K562 (cell line): ENCODE data around the gene TRAF3IP1. TPM values are rescaled to one million over a fixed set of nuclear protein-coding genes. Genes with fewer than 3 reads are reported as not detected.

ENCODE experiments used
- CTCF ChIP-seq, 3 experiments: IDR thresholded peaks in 2 of 3; conservative IDR thresholded peaks in 1 of 3; 2 replicates each; pipeline ENCODE4 v1.5.1; 2011 to 2012; ENCODE audit warnings: low read length in 3 of 3, mild to moderate bottlenecking in 3 of 3, control low read depth in 2 of 3, improper control_type of control experiment in 1 of 3, inconsistent platforms in 1 of 3, low read depth in 1 of 3, mixed read lengths in 1 of 3, moderate library complexity in 1 of 3; ENCODE audit not compliant: insufficient read depth in 2 of 3
- MAZ ChIP-seq, 2 experiments: fragments of 450-650 bp in 1 of 2; sonication (generic) in 1 of 2; formaldehyde crosslinking; IDR thresholded peaks in 1 of 2; conservative IDR thresholded peaks in 1 of 2; 2 replicates each; pipeline versions ENCODE4 v1.4.0 to v1.5.0; 2020; ENCODE audit warnings: mild to moderate bottlenecking in 1 of 2, missing genetic modification reagents in 1 of 2
- RAD21 ChIP-seq, 2 experiments: fragments of 250-450 bp in 1 of 2; fragments of 450-650 bp in 1 of 2; sonication (Bioruptor Pico) in 1 of 2; formaldehyde crosslinking in 1 of 2; IDR thresholded peaks in 1 of 2; conservative IDR thresholded peaks in 1 of 2; 2 replicates each; pipeline versions ENCODE4 v1.4.0 to v1.8.0; 2020 to 2022; ENCODE audit warnings: mild to moderate bottlenecking in 2 of 2, moderate library complexity in 1 of 2
- REST ChIP-seq, 2 experiments: fragments of 450-650 bp; formaldehyde crosslinking in 1 of 2; IDR thresholded peaks; 2 replicates each; pipeline versions ENCODE4 v1.4.0 to v1.6.1; 2014 to 2020; ENCODE audit warnings: mild to moderate bottlenecking in 2 of 2, borderline replicate concordance in 1 of 2, low read depth in 1 of 2
- polyA plus RNA-seq, 8 experiments: library from polyadenylated mRNA; depleted of rRNA in 4 of 8; stranded (reverse) in 5 of 8; unstranded in 3 of 8; fragments of >200 nt; fragmentation: Nextera tagmentation in 2 of 8; fragmentation: Illumina TruSeq in 1 of 8; extraction: Ambion mirVana in 2 of 8; extraction: Trizol in 1 of 8; gene quantifications; 2 replicates each; pipeline versions ENCODE4 v1.2.1 to v1.2.3, GENCODE V29; 2011 to 2014; ENCODE audit warnings: inconsistent platforms in 1 of 8, missing spikeins in 1 of 8
- total RNA-seq, 7 experiments: library from RNA; depleted of rRNA in 6 of 7; stranded (reverse); fragments of >200 nt in 6 of 7; fragmentation: Illumina TruSeq in 2 of 7; extraction: Trizol in 2 of 7; gene quantifications; 2 replicates each; pipeline versions ENCODE4 v1.2.1 to v1.2.3, GENCODE V29; 2011 to 2021; ENCODE audit warnings: low replicate concordance in 1 of 7

TRAF3IP1 gene
- total and polyA plus RNA-seq, 9 of the 15 experiments (the other 6 are each of a cell fraction or from before 2014, with no cell fraction given) = 1.3 to 7.4 (median 3.4) TPM

- TF ChIP-seq MAZ (CRISPR knock-in tag; conservative IDR thresholded peaks at IDR 0.05 in 1 of 2, IDR thresholded peaks at IDR 0.05 in 1 of 2) (0 out of 4 replicates have a peak, but pooled peaks of 1 of the 2 experiments have one; percentile 27), CTCF (IDR thresholded peaks at IDR 0.05 in 2 of 3, conservative IDR thresholded peaks at IDR 0.05 in 1 of 3; ENCODE audit: insufficient read depth in 2 of 3, low read depth in 1 of 3, low read length in 3 of 3) (peak; percentile 84 to 94 (median 92)), REST (IDR thresholded peaks at IDR 0.05; ENCODE audit: borderline replicate concordance) (peak; percentile 91), REST (CRISPR knock-in tag; IDR thresholded peaks at IDR 0.05; ENCODE audit: low read depth) (no peak), RAD21 (CRISPR knock-in tag; conservative IDR thresholded peaks at IDR 0.05 in 1 of 2, IDR thresholded peaks at IDR 0.05 in 1 of 2) (peak; percentile 85 to 96)
Observed at GRCh38 chr2:238370823-238371372, 50.6 kb downstream of the TRAF3IP1 start (continued).
